H1 (cell line): ENCODE measurements around the gene SHROOM3. TPM values are rescaled to one million over a fixed set of nuclear protein-coding genes. Genes with fewer than 3 reads are reported as not detected.

Experiments used
- CTCF ChIA-PET: fragments of 300-600 bp; sonication (Branson Sonifier 250); formaldehyde crosslinking; loops from one replicate; lab custom pipeline; 2021; ENCODE audit not compliant: partially characterized antibody; lab: Charles Lee
- POLR2A ChIA-PET: fragments of 300-600 bp; sonication (Branson Sonifier 250); formaldehyde crosslinking; loops from one replicate; lab custom pipeline; 2021; ENCODE audit warnings: inconsistent platforms; ENCODE audit not compliant: partially characterized antibody; lab: Charles Lee
- DNase-seq, 2 experiments: peaks; one replicate each; pipeline versions ENCODE4 v3.0.0 to v3.0.0-alpha.2; 2010 to 2022; ENCODE audit warnings: low spot score in 2 of 2, low read depth in 1 of 2, mixed read lengths in 1 of 2
- FAIRE-seq: peaks from 2 replicates; lab custom pipeline; 2011; peaks lifted over from hg19 to GRCh38; lab: Jason Lieb, UNC
- H2AFZ ChIP-seq: 2 replicates; pipeline ENCODE4 v1.8.1; 2012; ENCODE audit warnings: low read length, inconsistent platforms
- H2AK5ac ChIP-seq: 2 replicates; pipeline ENCODE4 v1.6.1; 2013; ENCODE audit warnings: low read depth, low read length
- H2BK120ac ChIP-seq: replicated peaks from 2 replicates; pipeline ENCODE3; 2013; ENCODE audit warnings: low read depth, low read length, inconsistent platforms
- H2BK12ac ChIP-seq: 2 replicates; pipeline ENCODE4 v1.6.1; 2013; ENCODE audit warnings: low read depth, low read length
- H2BK15ac ChIP-seq: 2 replicates; pipeline ENCODE4 v1.6.1; 2013; ENCODE audit warnings: low read length
- H2BK20ac ChIP-seq: 2 replicates; pipeline ENCODE4 v1.6.1; 2013; ENCODE audit warnings: low read length
- H2BK5ac ChIP-seq: 2 replicates; pipeline ENCODE4 v1.6.1; 2013; ENCODE audit warnings: low read depth, low read length
- H3K14ac ChIP-seq: 2 replicates; pipeline ENCODE4 v1.6.1; 2013; ENCODE audit warnings: inconsistent platforms; ENCODE audit not compliant: insufficient read length
- H3K18ac ChIP-seq: 2 replicates; pipeline ENCODE4 v1.6.1; 2013; ENCODE audit warnings: low read length; ENCODE audit errors: extremely low read depth
- H3K23ac ChIP-seq: 2 replicates; pipeline ENCODE4 v1.6.1; 2013; ENCODE audit warnings: inconsistent platforms; ENCODE audit not compliant: insufficient read length
- H3K23me2 ChIP-seq: 2 replicates; pipeline ENCODE4 v1.6.1; 2013; ENCODE audit warnings: low read depth, low read length
- H3K27ac ChIP-seq: 2 replicates; pipeline ENCODE4 v1.6.1; 2011; ENCODE audit warnings: low read depth, low read length, inconsistent platforms
- H3K27me3 ChIP-seq, 4 experiments: replicated peaks in 1 of 4; 1 replicate in 1 of 4; 2 replicates in 3 of 4; pipeline versions ENCODE4 v1.6.1 to v1.8.1; 2011 to 2013; ENCODE audit warnings: low read length in 3 of 4, mild to moderate bottlenecking in 3 of 4, inconsistent platforms in 2 of 4, mixed read lengths in 2 of 4, moderate library complexity in 1 of 4; ENCODE audit not compliant: control insufficient read depth in 3 of 4, insufficient read depth in 3 of 4; ENCODE audit errors: extremely low read depth in 1 of 4
- H3K36me3 ChIP-seq, 4 experiments: 2 replicates each; pipeline versions ENCODE4 v1.6.1 to v1.8.1; 2011 to 2013; ENCODE audit warnings: mild to moderate bottlenecking in 4 of 4, low read length in 3 of 4, moderate library complexity in 2 of 4, control low read depth in 1 of 4, inconsistent platforms in 1 of 4; ENCODE audit not compliant: insufficient read depth in 4 of 4, control insufficient read depth in 2 of 4
- H3K4ac ChIP-seq: replicated peaks from 2 replicates; pipeline ENCODE3; 2013; ENCODE audit warnings: low read length, low read depth, mixed read lengths, inconsistent platforms; ENCODE audit not compliant: insufficient read length
- H3K4me1 ChIP-seq, 4 experiments: replicated peaks in 1 of 4; 1 replicate in 1 of 4; 2 replicates in 3 of 4; pipeline versions ENCODE4 v1.6.1 to v1.8.1; 2011 to 2013; ENCODE audit warnings: low read length in 3 of 4, inconsistent platforms in 2 of 4, mixed read lengths in 1 of 4; ENCODE audit not compliant: insufficient read depth in 4 of 4, control insufficient read depth in 3 of 4
- H3K4me2 ChIP-seq, 2 experiments: 2 replicates each; pipeline versions ENCODE4 v1.6.1 to v1.8.1; 2011 to 2013; ENCODE audit warnings: low read depth in 2 of 2, low read length in 2 of 2, control low read depth in 1 of 2, inconsistent platforms in 1 of 2, mild to moderate bottlenecking in 1 of 2; ENCODE audit not compliant: insufficient read depth in 1 of 2
- H3K4me3 ChIP-seq, 4 experiments: fragments of 200-600, 300-600 bp in 1 of 4; sonication (generic), shearing (Covaris generic), sonication (Bioruptor Twin) in 1 of 4; 2 replicates each; pipeline versions ENCODE4 v1.5.1 to v1.8.1; 2011 to 2016; ENCODE audit warnings: low read length in 4 of 4, low read depth in 3 of 4, control low read depth in 2 of 4, inconsistent platforms in 2 of 4, mild to moderate bottlenecking in 2 of 4, mixed read lengths in 1 of 4, moderate library complexity in 1 of 4; ENCODE audit not compliant: insufficient read depth in 2 of 4; ENCODE audit errors: extremely low read depth in 1 of 4
- H3K56ac ChIP-seq: replicated peaks from 2 replicates; pipeline ENCODE3; 2013; ENCODE audit warnings: low read depth, mild to moderate bottlenecking, mixed read lengths, low read length, inconsistent platforms; ENCODE audit not compliant: insufficient read length
- H3K79me1 ChIP-seq: 2 replicates; pipeline ENCODE4 v1.6.1; 2013; ENCODE audit warnings: low read depth, low read length, control low read depth
- H3K79me2 ChIP-seq, 2 experiments: 2 replicates each; pipeline versions ENCODE4 v1.6.1 to v1.8.1; 2012 to 2013; ENCODE audit warnings: low read length in 2 of 2, mild to moderate bottlenecking in 2 of 2, inconsistent platforms in 1 of 2; ENCODE audit not compliant: insufficient read depth in 2 of 2, control insufficient read depth in 1 of 2
- H3K9ac ChIP-seq, 4 experiments: replicated peaks in 1 of 4; 1 replicate in 1 of 4; 2 replicates in 3 of 4; pipeline versions ENCODE4 v1.6.1 to v1.8.1; 2011 to 2013; ENCODE audit warnings: low read depth in 3 of 4, low read length in 3 of 4, control low read depth in 2 of 4, mild to moderate bottlenecking in 2 of 4, moderate library complexity in 2 of 4, inconsistent platforms in 1 of 4; ENCODE audit errors: extremely low read depth in 1 of 4
- H3K9me3 ChIP-seq, 2 experiments: 2 replicates each; pipeline versions ENCODE4 v1.6.1 to v1.8.1; 2012 to 2013; ENCODE audit warnings: mild to moderate bottlenecking in 2 of 2, moderate library complexity in 2 of 2, control low read depth in 1 of 2, inconsistent platforms in 1 of 2, low read depth in 1 of 2, low read length in 1 of 2, mixed read lengths in 1 of 2; ENCODE audit not compliant: insufficient read depth in 2 of 2
- H4K20me1 ChIP-seq, 2 experiments: replicated peaks in 1 of 2; 2 replicates each; pipeline versions ENCODE3 to v1.8.1; 2011 to 2013; ENCODE audit warnings: inconsistent platforms in 2 of 2, low read length in 2 of 2, mild to moderate bottlenecking in 1 of 2; ENCODE audit not compliant: insufficient read depth in 2 of 2, control insufficient read depth in 1 of 2
- H4K5ac ChIP-seq: 2 replicates; pipeline ENCODE4 v1.6.1; 2013; ENCODE audit warnings: low read length, low read depth, mixed read lengths, inconsistent platforms; ENCODE audit not compliant: insufficient read length
- H4K8ac ChIP-seq: 2 replicates; pipeline ENCODE4 v1.8.0; 2013; ENCODE audit warnings: mild to moderate bottlenecking, moderate library complexity, low read length, inconsistent platforms; ENCODE audit not compliant: insufficient read depth; ENCODE audit errors: extremely low read depth
- H4K91ac ChIP-seq: replicated peaks from 2 replicates; pipeline ENCODE3; 2013; ENCODE audit warnings: low read length, mixed read lengths, inconsistent platforms; ENCODE audit not compliant: insufficient read length
- BACH1 ChIP-seq: IDR thresholded peaks from 2 replicates; pipeline ENCODE4 v1.6.1; 2012; ENCODE audit warnings: low read length, improper control_type of control experiment
- BRCA1 ChIP-seq: IDR thresholded peaks from 2 replicates; pipeline ENCODE4 v1.6.1; 2012; ENCODE audit warnings: low read depth, low read length, improper control_type of control experiment
- HDAC6 ChIP-seq: IDR thresholded peaks from one replicate; pipeline ENCODE4 v1.7.1; 2012; ENCODE audit warnings: low read depth, mild to moderate bottlenecking, inconsistent platforms, low read length, moderate library complexity
- TAF1 ChIP-seq: IDR thresholded peaks from 2 replicates; pipeline ENCODE4 v1.6.1; 2011; ENCODE audit warnings: mild to moderate bottlenecking, low read depth, low read length
- WGBS, 2 experiments: shearing (Covaris generic) in 1 of 2; methylation state at CpG; one replicate each; pipeline versions ENCODE4 v1.1.6 to v1.1.7; 2013 to 2015; ENCODE audit warnings: low lambda C conversion rate in 2 of 2, mixed read lengths in 2 of 2, inconsistent platforms in 1 of 2, low coverage in 1 of 2, missing lambda C conversion rate in 1 of 2; ENCODE audit not compliant: insufficient replicate concordance in 2 of 2, insufficient coverage in 1 of 2, insufficient read length in 1 of 2; ENCODE audit errors: extremely low coverage in 1 of 2, missing lambda C conversion rate in 1 of 2; 5-methylcytosine and 5-hydroxymethylcytosine counted together
- polyA plus RNA-seq, 7 experiments: library from polyadenylated mRNA; depleted of rRNA in 3 of 7; stranded (reverse) in 5 of 7; unstranded in 2 of 7; fragments of >200 nt in 5 of 7; fragments of 200-250 nt in 2 of 7; gene quantifications; 1 replicate in 5 of 7; 2 replicates in 1 of 7; 4 replicates in 1 of 7; pipeline versions ENCODE4 v1.2.1 to v1.2.3, GENCODE V29; 2011 to 2013; ENCODE audit warnings: missing spikeins in 2 of 7, mixed read lengths in 2 of 7
- total RNA-seq: library from RNA; stranded (reverse); fragmentation: NEBNext Ultra II Directional; extraction: Animal tissue kit (Norgen Biotek cat#: 25700); gene quantifications from 2 replicates; pipeline ENCODE4 v1.2.1, GENCODE V29; 2021

Gene SHROOM3
- total and polyA plus RNA-seq, 2 of the 8 experiments (the other 6 are each of a cell fraction or from before 2014, with no cell fraction given): 15.8 to 34.0 TPM

DNA sequence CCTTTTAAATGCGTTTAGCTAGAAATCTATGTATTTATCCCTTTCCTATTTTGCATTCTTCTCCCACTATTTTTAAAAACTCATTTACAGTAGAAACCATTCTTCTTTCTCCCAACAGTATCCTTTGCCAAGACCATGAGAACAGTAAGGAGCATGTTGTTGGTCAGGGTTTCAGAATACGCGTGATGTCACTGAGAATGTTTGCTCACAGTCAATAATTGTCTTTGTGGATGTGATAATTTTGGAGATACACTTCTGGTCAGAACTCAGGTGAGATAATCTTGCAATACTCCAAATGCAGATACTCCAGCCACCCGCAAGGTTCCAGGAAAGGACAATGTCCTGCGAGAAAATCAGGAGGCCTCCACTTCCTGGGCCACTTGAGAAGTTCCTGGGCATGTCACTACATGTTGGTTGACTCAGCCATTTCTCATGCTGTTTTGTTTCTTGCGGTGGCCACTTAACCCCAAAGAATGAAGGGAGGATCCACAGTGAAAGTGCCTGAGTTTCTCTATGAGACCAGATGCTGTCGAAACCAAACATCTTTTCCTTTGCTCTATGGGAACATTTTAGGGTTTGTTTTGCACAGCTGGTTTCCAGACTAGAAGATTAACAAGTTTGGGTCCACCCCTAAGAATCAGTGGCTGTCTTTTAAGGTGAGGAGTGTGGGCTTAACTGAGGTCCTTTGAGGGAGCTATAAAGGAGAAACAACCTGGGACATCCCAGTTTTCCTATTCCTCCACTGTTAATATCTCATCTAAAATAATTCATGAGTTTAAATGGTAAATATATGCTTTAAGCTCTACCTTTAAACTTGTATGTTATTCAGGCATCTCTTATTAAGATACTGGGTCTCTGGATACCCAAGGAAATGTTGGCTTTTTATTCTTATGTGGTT lies 346.9 kb downstream of the SHROOM3 start:
- Histone ChIP-seq H3K9me3 (no peaks in the 10 kb centered on the region), H3K4ac (peak overlapping the region; percentile 28), H3K4me2 (no peak overlapping the region), H3K9ac (no peak overlapping the region), H3K4me3 (no peak overlapping the region; a peak in 1 of 8 replicates), H3K4me1 (peaks cover 2 to 13% (median 6%) of the 10 kb centered on the region in 4 experiments), H4K5ac (peak overlapping the region; percentile 0), H3K27ac (peak overlapping the region; percentile 67), H3K23ac (no peak overlapping the region), H3K36me3 (peaks cover 9 to 23% (median 15%) of the 10 kb centered on the region in 4 experiments), H3K56ac (no peak overlapping the region), H4K8ac (no peak overlapping the region), H2BK120ac (peak overlapping the region; percentile 44), H2BK5ac (peak overlapping the region; percentile 79), H2BK20ac (no peak overlapping the region), H2BK12ac (peak overlapping the region; percentile 20; the same call in 1 of the 2 replicates), H2AFZ (no peak overlapping the region), H3K14ac (no peak overlapping the region), H4K91ac (peak overlapping the region; percentile 32), H3K79me2 (no peaks in the 10 kb centered on the region), H2AK5ac (no peak overlapping the region), H2BK15ac (no peak overlapping the region), H4K20me1 (no peaks in the 10 kb centered on the region), H3K23me2 (no peaks in the 10 kb centered on the region), H3K18ac (peak overlapping the region; percentile 3; the same call in 1 of the 2 replicates), H3K27me3 (no peaks in the 10 kb centered on the region), H3K79me1 (no peaks in the 10 kb centered on the region)
- FAIRE-seq (no peak), DNase-seq (no peak)
- TF ChIP-seq TAF1 (0 out of 2 replicates have a peak, but pooled peaks have one; percentile 18), BRCA1 (no peak), HDAC6 (no peak), BACH1 (no peak)
- ChIA-PET CTCF (interaction anchor here (0.6 to 2.5 kb wide), 6 partner anchors 20 to 277 kb away, joined by 3 to 8 read pairs (median 4); no protein-coding TSS in a partner anchor), POLR2A (interaction anchor here (1.1 to 1.6 kb wide), 3 partner anchors 8 to 142 kb away, joined by 3 to 5 read pairs (median 3); no protein-coding TSS in a partner anchor)
- WGBS, 2 experiments: 82% methylated on average over 7 of the region's 7 CpGs; no CpG with 5 or more reads in 1 of the 2 experiments
